Dermis blood vessel endothelial cell (primary cell): ENCODE data around the gene WEE1. TPM values are rescaled to one million over a fixed set of nuclear protein-coding genes. Genes with fewer than 3 reads are reported as not detected.
"Not testable (repeated sequence)": the region's sequence is repeated elsewhere in the genome, so short reads cannot be mapped to it uniquely, and the experiment has no call there.

Experiments
- DNase-seq: peaks from one replicate; pipeline ENCODE4 v3.0.0; 2010
- total RNA-seq: library from RNA; depleted of rRNA; stranded (reverse); fragments of >200 nt; gene quantifications from 2 replicates; pipeline ENCODE4 v1.2.3, GENCODE V29; 2014

The WEE1 gene
- total RNA-seq = 32.0 and 35.1 TPM in 2 replicates

DNA sequence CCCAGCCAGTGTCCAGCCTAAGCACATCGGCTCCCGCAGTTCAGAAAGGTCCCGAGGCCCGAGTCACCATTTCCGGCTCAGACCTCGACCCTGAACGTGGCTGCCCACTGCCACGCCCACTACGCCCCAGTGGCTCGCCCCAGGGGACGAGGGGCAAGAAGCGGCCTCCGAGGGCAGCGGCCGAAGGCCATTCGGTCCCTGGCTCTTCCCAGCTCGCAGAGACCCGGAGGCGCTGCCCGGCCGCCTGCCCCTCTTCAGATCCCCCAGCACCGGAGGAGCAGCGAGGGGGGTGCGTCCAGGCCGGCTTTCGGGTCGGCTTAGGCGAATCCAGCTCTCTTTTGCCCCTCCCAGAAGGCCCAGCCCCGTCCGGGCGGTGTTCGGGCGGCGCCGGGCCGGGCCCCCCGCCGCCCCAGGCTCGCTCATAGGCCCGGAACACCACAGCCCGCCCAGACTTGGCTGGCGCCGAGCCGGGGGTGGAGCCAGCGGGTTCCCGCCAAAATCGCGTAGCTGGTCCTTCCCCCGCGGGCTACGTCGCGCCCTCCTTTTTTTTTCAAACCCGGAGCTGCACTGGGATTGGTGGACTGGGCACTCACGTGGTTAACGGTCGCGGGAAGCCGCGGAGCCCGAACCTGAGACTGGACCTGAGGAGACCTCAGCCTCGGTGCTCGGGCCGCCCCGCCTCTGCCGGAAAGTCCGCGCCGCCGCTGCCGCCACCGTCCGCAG is at the start of gene WEE1:
WEE1 (plus strand) TSS at position 619 of the 723 bp plus-strand sequence. CDS start 264 bp downstream, outside the sequence.
- peak; percentile 99 for DNase-seq

DNA sequence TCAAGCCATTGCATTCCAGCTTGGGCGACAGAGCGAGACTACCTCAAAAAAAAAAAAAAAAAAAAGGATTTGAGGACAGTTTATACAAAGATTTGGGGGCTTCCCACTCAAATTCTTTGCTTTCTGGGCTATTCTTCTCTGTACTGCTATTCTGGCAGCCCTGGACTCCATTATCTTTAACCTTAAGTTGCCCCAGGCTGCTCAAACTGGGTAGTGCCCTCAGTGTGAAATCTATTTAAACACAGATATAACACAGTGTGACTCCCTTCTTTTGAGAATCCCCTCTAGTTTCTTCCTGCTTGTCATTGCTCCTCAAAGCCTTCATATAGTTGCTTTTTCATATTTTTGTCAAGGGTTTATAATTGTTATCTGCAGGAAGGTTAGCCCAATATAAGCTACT is 49.5 kb upstream of the WEE1 start:
- DNase-seq = no peak

DNA sequence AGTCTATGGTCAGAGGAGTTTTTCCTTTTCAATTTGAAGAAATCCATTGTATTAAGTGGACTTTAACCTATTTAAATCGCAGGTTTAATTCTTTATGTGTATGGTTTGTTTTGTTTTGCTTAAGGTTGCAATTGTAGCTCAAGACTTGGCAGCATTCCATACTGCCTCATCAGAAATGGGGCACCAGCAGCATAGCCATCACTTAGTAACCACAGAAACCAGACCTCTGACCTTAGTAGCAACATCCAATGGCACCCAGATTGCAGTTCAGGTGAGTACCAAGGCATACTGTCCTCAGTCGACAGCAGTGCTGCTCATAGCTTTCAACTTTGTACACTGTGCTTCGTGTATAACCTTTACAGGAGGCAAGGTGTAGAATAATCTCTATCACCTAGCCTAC is 48.4 kb upstream of the WEE1 start:
- DNase-seq = peak; percentile 26

GRCh38 chr11:9527481-9528135 is 45.9 kb upstream of the WEE1 start:
- DNase-seq = peak; percentile 93

DNA sequence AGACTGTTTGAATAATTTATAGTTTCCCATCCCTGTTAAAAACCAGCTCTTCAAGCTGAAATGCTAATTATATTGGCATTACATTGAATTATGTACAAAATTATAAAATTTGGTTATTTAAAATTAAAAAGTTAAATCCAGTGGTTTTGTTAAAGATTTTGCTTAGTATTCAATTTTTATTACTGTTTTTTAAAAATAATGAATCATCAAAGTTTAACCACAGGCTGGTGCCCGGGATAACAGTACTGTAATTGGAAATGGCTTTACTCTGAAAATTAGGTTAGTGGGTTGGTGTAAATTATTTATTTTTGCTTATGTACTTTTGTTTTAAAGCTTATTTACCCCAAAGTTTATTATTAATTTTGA is 45.4 kb upstream of the WEE1 start:
- DNase-seq = no peak

GRCh38 chr11:9528573-9529333 is 44.7 kb upstream of the WEE1 start:
- no peak for DNase-seq

GRCh38 chr11:9529334-9529650 is 44.2 kb upstream of the WEE1 start:
- no peak for DNase-seq

DNA sequence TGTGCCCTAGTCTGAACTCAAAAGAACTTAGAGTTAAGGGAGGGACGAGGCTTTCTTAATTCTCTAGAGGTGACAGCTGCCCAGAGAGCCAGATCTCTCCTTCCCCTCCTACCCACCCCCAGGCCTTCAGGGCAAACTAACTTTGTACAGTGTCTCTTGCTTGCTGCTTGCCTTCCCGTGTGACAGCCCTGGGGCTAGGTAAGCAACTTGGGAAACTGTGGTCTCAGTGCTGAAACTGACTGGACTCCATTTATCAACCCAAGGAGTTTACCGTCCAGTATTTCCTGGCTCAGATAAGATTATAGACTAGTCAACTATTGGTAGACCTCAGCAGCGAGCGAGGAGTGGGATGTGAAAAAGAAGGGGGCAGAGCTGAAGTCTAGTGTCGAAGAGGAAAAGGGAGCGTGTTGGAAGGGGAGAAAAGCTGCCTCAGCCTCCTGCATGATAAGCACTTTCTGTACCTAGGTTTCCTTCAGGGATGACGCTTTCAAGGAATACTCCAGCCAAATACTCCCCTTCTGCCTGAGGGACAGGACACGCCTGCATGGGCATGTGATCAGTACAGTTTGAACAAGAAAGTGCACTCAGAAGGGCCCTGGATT is 43.3 kb upstream of the WEE1 start:
- DNase-seq = no peak

- no peak for DNase-seq
These were observed 42.4 kb upstream of the WEE1 start for GRCh38 chr11:9530901-9531625.

- no peak for DNase-seq
These were observed 40.4 kb upstream of the WEE1 start for GRCh38 chr11:9533058-9533457.

DNA sequence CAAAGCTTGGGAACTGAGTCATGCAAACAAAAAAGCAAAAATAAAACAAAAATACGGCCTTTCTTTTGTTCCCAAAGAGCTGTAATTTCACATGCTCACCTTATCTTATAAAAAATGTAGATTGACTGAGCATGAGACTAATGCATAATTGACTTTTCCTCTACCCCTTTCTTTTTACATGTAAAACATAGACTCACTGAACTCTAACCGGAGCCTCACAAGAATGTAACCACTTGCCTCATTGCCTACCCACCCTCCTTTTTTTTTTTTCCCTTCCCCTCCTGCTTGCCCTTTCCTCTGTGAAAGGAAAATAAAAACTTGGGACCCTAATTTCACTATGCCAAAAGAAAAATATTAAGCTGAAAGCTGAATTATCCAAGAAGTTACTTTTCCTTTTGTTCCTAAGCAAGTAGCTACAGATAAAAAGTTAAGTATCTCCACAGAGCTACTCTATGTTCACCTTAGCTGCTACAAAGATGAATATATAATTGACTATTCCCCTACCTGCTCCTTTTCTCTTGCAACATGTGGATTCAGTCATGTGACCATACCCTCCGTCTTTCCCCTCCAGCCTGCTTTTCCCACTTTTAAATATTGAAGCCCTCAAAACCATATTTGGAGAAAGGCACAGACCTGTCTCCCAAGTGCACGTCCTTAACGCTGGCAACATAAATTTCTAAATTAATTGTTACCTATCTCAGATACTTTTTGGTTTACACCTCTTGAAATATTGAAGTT is 39.6 kb upstream of the WEE1 start:
- no peak for DNase-seq

GRCh38 chr11:9535189-9535781 is 38.2 kb upstream of the WEE1 start:
- peak; percentile 80 for DNase-seq

DNA sequence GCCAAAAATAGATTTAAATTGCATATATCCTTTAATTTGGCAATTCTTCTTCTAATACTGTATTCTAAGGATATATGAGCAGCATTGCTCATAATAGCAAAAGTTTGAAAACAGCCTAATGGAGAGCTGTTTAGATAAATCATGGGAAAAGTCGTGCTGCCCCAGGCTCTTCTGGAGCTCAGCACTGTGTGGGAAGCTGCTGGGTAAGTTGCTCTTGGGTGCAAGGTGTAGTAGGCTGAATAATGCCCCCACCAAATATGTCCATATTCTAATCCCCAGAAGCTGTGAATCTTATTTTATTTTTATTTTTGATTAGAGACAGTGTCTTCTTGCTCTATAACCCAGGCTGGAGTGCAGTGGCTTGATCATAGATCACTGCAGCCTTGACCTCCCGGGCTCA is 34.9 kb upstream of the WEE1 start:
- no peak for DNase-seq

GRCh38 chr11:9549216-9549615 is 24.3 kb upstream of the WEE1 start:
- not testable (repeated sequence) for DNase-seq

GRCh38 chr11:9550191-9550628 is 23.3 kb upstream of the WEE1 start:
- DNase-seq = no peak

DNA sequence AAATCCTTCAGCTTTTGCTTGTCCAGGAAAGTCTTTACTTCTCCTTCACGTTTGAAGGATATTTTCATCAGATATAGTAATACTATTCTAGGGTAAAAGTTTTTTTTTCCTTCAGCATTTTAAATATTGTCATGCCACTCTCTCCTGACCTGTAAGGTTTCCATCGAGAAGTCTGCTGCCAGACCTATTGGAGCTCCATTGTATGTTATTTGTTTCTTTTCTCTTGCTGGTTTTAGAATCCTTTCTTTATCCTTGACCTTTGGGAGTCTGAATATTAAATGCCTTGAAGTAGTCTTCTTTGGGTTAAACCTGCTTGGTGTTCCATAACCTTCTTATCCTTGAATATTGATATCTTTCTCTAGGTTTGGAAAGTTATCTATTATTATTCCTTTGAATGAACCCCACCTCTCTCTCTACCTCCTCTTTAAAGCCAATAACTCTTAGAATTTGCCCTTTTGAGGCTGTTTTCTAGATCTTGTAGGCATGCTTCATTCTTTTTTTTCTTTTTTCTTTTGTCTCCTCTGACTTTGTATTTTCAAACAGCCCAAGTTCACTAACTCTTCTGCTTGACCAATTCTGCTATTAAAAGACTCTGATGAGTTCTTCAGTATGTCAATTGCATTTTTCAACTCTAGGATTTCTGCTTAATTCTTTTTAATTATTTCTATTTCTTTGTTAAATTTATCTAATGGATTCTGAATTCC is 12.0 kb upstream of the WEE1 start:
- no peak for DNase-seq

- no peak for DNase-seq
These were observed 10.8 kb upstream of the WEE1 start for GRCh38 chr11:9562716-9563115.

GRCh38 chr11:9563196-9563730 is 10.2 kb upstream of the WEE1 start:
- no peak for DNase-seq

DNA sequence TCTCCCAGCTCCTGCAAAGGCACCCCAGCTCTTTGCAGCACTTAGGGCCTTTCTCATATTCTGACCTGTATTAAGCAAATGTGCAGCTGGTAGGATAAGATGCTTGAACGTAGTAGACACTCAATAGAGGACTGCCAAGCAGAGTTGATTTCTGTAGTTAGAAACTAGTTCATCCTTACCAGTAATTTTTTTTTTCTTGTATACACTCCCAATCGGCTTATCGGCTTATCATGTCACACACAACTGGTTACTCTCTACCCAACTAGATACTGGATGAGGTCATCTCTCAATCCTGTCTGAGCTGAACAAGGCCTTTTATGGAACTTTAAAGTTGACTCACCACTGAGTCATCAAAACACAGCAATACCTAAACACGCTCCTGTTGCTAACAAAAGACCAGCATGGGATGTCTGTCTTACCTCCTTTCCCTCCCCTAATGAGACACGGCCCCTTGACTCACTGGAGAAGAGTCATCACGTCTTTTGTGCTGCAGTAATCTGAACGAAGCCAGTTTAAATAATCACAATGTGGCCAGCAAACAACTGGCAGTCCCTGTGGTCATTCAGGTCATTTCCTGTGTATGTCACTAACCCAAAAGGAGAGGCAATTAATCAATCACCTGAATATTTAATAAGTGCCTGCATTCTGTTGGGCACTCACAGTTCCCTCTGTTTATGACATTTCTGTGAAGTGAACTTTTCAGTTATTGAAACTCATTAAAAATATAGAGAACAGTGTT is 7.5 kb upstream of the WEE1 start:
- DNase-seq = peak; percentile 100

DNA sequence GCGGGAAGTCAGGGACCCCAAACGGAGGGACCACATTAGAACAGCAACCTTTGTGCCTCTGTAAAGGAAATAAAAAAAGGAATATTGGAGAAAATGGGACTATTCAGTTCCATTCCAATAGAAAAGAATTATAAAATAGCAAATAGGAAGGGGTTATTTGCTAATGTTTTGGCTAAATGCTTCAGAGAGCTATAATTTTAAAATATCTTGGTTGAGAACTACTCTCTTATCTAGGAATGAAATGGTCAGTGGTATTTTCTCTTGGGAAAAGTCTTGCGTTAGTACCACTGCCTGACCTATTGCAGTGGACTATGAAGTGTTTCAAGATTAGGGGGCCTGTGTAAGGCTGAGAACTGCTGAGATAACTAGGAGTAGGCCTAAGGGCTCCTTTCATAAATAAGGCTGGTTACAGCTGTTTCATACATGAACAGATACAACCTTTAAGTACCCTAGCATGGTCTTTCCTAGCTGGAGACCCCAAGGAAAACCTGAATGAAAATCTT is 6.9 kb upstream of the WEE1 start:
- DNase-seq = peak; percentile 19
